ENCODE data around the gene FIGN.

DNA sequence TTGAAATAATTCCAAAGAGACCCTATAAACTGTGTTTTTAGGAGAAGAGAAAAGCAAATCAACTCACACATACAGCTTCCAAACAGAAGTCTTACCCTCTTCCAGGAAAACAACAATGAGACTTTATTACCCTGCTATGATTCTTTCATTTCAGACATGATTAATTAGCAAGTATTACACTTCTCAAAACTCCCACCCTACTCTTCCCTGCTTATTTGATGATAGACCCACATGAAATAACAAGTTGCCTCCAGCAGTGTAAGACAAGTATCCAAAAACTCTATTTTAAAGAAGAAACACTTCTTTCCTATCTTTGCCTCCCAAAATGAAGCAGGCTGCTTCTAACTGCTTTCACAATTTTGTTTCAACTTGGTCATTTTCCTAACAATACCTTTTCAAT lies 4.1 kb downstream of the FIGN start:
- TF ChIP-seq, protein P1, sequence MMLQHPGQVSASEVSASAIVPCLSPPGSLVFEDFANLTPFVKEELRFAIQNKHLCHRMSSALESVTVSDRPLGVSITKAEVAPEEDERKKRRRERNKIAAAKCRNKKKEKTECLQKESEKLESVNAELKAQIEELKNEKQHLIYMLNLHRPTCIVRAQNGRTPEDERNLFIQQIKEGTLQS (CRISPR knock-in tag; IDR thresholded peaks at IDR 0.05) = no peak
- TF ChIP-seq FOXJ3 (CRISPR knock-in tag; IDR thresholded peaks at IDR 0.05; ENCODE audit: borderline replicate concordance) = no peak
- no peak for TF ChIP-seq EZH2 (conservative IDR thresholded peaks at IDR 0.05; ENCODE audit: low read depth, low read length)
- no peak for TF ChIP-seq KLF16 (CRISPR knock-in tag; IDR thresholded peaks at IDR 0.05)
- TF ChIP-seq, protein P2, sequence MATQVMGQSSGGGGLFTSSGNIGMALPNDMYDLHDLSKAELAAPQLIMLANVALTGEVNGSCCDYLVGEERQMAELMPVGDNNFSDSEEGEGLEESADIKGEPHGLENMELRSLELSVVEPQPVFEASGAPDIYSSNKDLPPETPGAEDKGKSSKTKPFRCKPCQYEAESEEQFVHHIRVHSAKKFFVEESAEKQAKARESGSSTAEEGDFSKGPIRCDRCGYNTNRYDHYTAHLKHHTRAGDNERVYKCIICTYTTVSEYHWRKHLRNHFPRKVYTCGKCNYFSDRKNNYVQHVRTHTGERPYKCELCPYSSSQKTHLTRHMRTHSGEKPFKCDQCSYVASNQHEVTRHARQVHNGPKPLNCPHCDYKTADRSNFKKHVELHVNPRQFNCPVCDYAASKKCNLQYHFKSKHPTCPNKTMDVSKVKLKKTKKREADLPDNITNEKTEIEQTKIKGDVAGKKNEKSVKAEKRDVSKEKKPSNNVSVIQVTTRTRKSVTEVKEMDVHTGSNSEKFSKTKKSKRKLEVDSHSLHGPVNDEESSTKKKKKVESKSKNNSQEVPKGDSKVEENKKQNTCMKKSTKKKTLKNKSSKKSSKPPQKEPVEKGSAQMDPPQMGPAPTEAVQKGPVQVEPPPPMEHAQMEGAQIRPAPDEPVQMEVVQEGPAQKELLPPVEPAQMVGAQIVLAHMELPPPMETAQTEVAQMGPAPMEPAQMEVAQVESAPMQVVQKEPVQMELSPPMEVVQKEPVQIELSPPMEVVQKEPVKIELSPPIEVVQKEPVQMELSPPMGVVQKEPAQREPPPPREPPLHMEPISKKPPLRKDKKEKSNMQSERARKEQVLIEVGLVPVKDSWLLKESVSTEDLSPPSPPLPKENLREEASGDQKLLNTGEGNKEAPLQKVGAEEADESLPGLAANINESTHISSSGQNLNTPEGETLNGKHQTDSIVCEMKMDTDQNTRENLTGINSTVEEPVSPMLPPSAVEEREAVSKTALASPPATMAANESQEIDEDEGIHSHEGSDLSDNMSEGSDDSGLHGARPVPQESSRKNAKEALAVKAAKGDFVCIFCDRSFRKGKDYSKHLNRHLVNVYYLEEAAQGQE (IDR thresholded peaks at IDR 0.05; ENCODE audit: borderline replicate concordance in 1 of 2, low read depth in 1 of 2, low read length in 2 of 2) = no peak
- TF ChIP-seq, protein P3, sequence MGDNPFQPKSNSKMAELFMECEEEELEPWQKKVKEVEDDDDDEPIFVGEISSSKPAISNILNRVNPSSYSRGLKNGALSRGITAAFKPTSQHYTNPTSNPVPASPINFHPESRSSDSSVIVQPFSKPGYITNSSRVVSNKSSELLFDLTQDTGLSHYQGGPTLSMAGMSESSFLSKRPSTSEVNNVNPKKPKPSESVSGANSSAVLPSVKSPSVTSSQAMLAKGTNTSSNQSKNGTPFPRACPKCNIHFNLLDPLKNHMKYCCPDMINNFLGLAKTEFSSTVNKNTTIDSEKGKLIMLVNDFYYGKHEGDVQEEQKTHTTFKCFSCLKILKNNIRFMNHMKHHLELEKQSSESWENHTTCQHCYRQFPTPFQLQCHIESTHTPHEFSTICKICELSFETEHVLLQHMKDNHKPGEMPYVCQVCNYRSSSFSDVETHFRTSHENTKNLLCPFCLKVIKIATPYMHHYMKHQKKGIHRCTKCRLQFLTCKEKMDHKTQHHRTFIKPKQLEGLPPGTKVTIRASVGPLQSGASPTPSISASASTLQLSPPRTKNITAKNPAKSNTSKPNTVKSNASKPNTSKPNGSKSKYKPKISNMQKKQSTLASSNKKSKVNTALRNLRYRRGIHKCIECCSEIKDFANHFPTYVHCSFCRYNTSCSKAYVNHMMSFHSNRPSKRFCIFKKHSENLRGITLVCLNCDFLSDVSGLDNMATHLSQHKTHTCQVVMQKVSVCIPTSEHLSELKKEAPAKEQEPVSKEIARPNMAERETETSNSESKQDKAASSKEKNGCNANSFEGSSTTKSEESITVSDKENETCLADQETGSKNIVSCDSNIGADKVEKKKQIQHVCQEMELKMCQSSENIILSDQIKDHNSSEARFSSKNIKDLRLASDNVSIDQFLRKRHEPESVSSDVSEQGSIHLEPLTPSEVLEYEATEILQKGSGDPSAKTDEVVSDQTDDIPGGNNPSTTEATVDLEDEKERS (CRISPR knock-in tag; IDR thresholded peaks at IDR 0.05) = no peak
- no peak for TF ChIP-seq MEIS1 (CRISPR knock-in tag; IDR thresholded peaks at IDR 0.05; ENCODE audit: borderline replicate concordance)
- TF ChIP-seq, protein P4, sequence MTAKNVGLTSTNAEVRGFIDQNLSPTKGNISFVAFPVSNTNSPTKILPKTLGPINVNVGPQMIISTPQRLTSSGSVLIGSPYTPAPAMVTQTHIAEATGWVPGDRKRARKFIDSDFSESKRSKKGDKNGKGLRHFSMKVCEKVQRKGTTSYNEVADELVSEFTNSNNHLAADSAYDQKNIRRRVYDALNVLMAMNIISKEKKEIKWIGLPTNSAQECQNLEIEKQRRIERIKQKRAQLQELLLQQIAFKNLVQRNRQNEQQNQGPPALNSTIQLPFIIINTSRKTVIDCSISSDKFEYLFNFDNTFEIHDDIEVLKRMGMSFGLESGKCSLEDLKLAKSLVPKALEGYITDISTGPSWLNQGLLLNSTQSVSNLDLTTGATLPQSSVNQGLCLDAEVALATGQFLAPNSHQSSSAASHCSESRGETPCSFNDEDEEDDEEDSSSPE (CRISPR knock-in tag; IDR thresholded peaks at IDR 0.05) = no peak

Measured in HepG2 (cell line).